ENCODE data around the gene LCNL1.

Gene LCNL1

GRCh38 chr9:136971746-136972145 is 11.0 kb upstream of the LCNL1 start:
- Histone ChIP-seq H3K4me3 (no peak overlapping the region), H3K27ac (no peak overlapping the region)
- TF ChIP-seq, protein P1, sequence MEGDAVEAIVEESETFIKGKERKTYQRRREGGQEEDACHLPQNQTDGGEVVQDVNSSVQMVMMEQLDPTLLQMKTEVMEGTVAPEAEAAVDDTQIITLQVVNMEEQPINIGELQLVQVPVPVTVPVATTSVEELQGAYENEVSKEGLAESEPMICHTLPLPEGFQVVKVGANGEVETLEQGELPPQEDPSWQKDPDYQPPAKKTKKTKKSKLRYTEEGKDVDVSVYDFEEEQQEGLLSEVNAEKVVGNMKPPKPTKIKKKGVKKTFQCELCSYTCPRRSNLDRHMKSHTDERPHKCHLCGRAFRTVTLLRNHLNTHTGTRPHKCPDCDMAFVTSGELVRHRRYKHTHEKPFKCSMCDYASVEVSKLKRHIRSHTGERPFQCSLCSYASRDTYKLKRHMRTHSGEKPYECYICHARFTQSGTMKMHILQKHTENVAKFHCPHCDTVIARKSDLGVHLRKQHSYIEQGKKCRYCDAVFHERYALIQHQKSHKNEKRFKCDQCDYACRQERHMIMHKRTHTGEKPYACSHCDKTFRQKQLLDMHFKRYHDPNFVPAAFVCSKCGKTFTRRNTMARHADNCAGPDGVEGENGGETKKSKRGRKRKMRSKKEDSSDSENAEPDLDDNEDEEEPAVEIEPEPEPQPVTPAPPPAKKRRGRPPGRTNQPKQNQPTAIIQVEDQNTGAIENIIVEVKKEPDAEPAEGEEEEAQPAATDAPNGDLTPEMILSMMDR (IDR thresholded peaks at IDR 0.05), result no peak
- DNase-seq (ENCODE audit: low spot score), result no peak

DNA sequence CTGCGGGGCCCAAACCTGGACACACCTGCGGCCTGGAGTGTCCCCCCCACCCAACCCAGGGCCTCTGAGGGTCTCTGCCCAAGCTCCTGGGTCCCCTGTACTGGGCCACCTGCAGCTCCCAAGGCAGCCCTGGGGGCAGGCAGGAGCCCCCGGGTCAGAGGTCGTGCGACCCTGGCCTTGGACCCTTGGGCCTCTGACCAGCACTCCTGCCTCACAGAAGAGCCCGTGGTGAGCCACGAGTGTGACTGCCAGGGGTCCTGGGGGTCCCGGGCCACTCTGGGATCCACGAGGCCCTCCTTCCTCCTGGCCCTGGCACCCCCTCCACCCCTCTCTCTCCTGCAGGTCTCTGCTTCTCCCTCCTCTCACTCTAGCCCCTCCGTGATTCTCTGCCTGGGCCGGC is 10.5 kb upstream of the LCNL1 start:
- Histone ChIP-seq H3K4me3 (no peak overlapping the region), H3K27ac (no peak overlapping the region)
- TF ChIP-seq, protein P1 (IDR thresholded peaks at IDR 0.05), result no peak
- no peak for DNase-seq (ENCODE audit: low spot score)

DNA sequence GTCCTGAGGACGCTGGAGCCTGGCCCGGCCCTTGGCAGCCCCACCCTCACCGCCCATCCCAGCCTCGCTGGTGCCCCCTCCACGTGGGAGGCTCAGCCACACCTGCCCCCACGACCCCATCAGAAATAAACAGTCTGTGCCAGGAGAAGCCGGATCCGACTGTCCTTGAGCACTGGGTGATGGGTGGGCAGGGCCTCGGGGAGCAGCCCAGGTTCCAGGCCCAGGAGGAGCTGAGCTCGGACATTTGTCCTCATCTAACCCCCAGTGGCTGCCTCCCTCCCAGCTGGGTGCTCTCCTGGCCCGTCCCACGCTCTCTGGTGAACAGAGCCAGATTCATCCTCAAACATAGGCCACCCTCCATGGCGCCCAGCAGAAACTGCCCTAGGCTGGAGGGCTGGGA is 10.1 kb upstream of the LCNL1 start:
- DNase-seq (ENCODE audit: low spot score), result no peak
- Histone ChIP-seq H3K4me3 (no peak overlapping the region), H3K27ac (no peak overlapping the region)
- TF ChIP-seq, protein P1 (IDR thresholded peaks at IDR 0.05), result no peak

- Histone ChIP-seq H3K27ac (peak overlapping the region in 1 of 2 donors; percentile 32), H3K4me3 (no peak overlapping the region)
- no peak for DNase-seq (ENCODE audit: low spot score)
- TF ChIP-seq, protein P1 (IDR thresholded peaks at IDR 0.05), result no peak
These were observed 8.9 kb upstream of the LCNL1 start for GRCh38 chr9:136973618-136974617.

DNA sequence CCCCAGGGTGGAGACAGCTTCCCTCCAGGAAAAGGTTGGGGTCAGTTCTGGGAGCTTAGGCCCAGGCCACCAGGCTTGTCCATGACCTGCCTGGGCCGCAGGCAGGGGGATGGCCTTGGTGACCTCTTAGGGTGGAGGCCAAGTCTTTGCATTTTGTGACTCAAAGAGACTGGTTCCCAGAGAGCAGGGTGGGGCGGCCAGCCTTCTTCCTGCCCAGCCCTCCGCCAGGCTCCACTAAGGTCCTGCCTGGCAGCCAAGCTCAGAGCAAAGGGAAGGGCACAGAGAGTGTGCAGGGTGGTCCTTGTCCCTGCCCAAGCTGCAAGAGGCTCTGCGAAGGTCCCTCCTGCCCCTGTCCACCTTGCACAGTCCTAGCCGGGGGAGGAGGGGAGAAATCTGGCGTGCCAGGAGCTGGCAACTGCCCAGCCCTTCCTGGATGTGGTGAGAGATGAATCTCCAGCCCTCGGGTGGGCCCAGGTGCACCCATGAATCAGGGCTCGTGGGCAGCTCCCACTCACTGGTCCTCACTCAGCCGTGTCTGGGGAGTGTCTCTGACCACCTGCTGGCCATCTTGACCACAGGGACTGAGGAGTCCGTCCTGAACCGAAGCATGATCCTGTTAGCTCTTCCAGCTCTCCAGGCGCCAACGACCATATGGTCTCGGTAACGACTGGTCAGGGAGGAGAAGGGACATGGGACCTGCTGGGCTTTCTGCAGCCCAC is 7.8 kb upstream of the LCNL1 start:
- H3K27ac ChIP-seq, result peak overlapping the region in 1 of 2 donors; percentile 19
- TF ChIP-seq, protein P1 (IDR thresholded peaks at IDR 0.05), result no peak
- no peak overlapping the region for H3K4me3 ChIP-seq
- no peak for DNase-seq (ENCODE audit: low spot score)

DNA sequence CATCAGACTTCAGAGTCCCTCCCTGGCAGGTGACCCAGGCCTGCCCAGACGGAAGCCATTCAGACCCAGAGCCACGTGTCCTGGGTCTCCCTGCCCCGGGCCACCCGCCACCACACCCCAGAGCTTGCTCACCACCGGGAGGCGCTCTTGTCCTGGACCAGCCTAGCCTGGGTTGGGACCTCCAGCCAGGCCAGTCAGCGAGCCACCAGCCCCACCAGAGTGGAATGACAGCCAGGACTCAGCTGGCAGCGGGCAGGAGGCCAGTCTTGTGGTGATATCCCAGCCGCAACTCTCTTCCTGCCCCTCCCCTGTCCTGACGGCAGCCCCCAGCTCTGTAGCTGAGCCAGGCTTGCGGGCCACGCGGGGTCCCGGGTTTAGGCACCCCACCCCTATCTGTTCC is 7.1 kb upstream of the LCNL1 start:
- Histone ChIP-seq H3K27ac (peak overlapping the region in 1 of 2 donors; percentile 19), H3K4me3 (no peak overlapping the region)
- DNase-seq (ENCODE audit: low spot score), result no peak
- TF ChIP-seq, protein P1 (IDR thresholded peaks at IDR 0.05), result no peak

All from coronary artery (tissue), 2 donors.